OCI-LY3 (cell line): Measurements from ENCODE around the gene OR13C9.
"Not testable (repeated sequence)": the region's sequence is repeated elsewhere in the genome, so short reads cannot be mapped to it uniquely, and the experiment has no call there.

Source experiments
- CTCF ChIP-seq: fragments of 200-600, 300-600 bp; sonication (generic); IDR thresholded peaks from 2 replicates; pipeline ENCODE4 v1.5.1; 2014; ENCODE audit warnings: antibody characterized with exemption, low read length, low read depth
- EZH2phosphoT487 ChIP-seq: fragments of 200-600 bp; shearing (Covaris generic); IDR thresholded peaks from 2 replicates; pipeline ENCODE4 v1.6.1; 2018; ENCODE audit warnings: antibody characterized with exemption, mixed run types, low read depth

- TF ChIP-seq CTCF, EZH2phosphoT487: not testable (repeated sequence)
Observed at GRCh38 chr9:104605527-104605926, 12.5 kb downstream of the OR13C9 start, which contains the start of gene OR13C2.
